GM21447 (cell line): ENCODE data around the gene ADGRB2.

Experiments
- ATAC-seq: cut with Tn5 transposase; IDR thresholded peaks from one replicate; pipeline ENCODE4 v1.9.1; 2021; ENCODE audit not compliant: unreplicated experiment

Gene ADGRB2

GRCh38 chr1:31749785-31750735 lies 14.1 kb downstream of the ADGRB2 start:
- no peak for ATAC-seq

- no peak for ATAC-seq
Measured at GRCh38 chr1:31748365-31748764, 15.8 kb downstream of the ADGRB2 start.

- no peak for ATAC-seq
Measured at GRCh38 chr1:31747304-31747703, 16.8 kb downstream of the ADGRB2 start.

GRCh38 chr1:31746687-31747086 lies 17.5 kb downstream of the ADGRB2 start:
- no peak for ATAC-seq

- ATAC-seq: no peak
Measured at GRCh38 chr1:31745946-31746670, 18.0 kb downstream of the ADGRB2 start.

GRCh38 chr1:31745096-31745945 lies 18.8 kb downstream of the ADGRB2 start:
- ATAC-seq: no peak

- ATAC-seq: no peak
Measured at GRCh38 chr1:31744165-31744888, 19.8 kb downstream of the ADGRB2 start.

GRCh38 chr1:31742462-31743212 lies 21.5 kb downstream of the ADGRB2 start:
- ATAC-seq: no peak

- ATAC-seq: no peak
Measured at GRCh38 chr1:31739346-31739745, 24.8 kb downstream of the ADGRB2 start.

- ATAC-seq: no peak
Measured at GRCh38 chr1:31736675-31737074, 27.5 kb downstream of the ADGRB2 start.

GRCh38 chr1:31735571-31735970 lies 28.6 kb downstream of the ADGRB2 start:
- ATAC-seq: no peak

- ATAC-seq: no peak
Measured at GRCh38 chr1:31734582-31735107, 29.5 kb downstream of the ADGRB2 start.

GRCh38 chr1:31733389-31734219 lies 30.5 kb downstream of the ADGRB2 start:
- ATAC-seq: no peak

GRCh38 chr1:31732751-31733289 lies 31.3 kb downstream of the ADGRB2 start:
- no peak for ATAC-seq

GRCh38 chr1:31732343-31732742 lies 31.8 kb downstream of the ADGRB2 start:
- no peak for ATAC-seq

- no peak for ATAC-seq
Measured at GRCh38 chr1:31731049-31731565, 33.0 kb downstream of the ADGRB2 start.

GRCh38 chr1:31730336-31731048 lies 33.6 kb downstream of the ADGRB2 start:
- no peak for ATAC-seq

GRCh38 chr1:31727849-31728248 lies 36.3 kb downstream of the ADGRB2 start:
- ATAC-seq: no peak
